HG03457 (cell line): ENCODE measurements around the gene FSTL4.

ENCODE experiments used
- ATAC-seq: cut with Tn5 transposase; IDR thresholded peaks from one replicate; pipeline ENCODE4 v1.9.1; 2021; ENCODE audit warnings: moderate number of reproducible peaks; ENCODE audit not compliant: unreplicated experiment

FSTL4 gene

DNA sequence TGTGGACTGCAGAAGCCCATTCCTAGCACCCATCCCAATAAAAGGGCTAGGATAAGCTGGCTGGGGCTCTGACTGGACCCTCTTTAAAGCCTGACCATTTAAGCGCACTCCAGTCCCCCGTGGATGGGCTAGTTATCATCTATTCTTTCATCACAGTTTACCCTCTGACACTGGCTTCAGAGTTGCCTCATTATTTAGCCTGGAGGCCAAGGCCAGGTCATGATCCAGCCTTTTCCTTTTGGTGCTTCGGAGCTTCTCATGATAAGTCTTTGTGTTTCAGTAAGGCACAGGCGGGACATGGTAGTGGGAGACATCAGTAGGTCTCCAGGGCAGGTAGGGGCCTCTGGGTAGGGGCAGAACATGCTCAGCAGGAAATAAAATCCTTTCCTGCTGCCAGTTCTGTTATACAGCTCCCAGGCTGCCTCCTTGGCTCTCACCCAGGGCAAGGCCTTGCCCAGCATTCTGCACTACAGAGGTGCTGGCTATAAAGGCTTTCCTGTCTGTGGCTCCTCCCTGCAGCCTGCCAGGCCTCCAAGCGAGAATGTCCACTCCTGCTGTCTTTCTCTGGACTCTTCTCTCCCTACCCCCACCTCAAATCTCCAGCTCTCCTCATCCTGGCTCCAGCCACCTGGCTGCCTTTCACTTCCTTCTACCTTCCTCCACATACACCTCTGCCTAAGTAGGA, 128.8 kb downstream of the FSTL4 start:
- ATAC-seq: no peak

DNA sequence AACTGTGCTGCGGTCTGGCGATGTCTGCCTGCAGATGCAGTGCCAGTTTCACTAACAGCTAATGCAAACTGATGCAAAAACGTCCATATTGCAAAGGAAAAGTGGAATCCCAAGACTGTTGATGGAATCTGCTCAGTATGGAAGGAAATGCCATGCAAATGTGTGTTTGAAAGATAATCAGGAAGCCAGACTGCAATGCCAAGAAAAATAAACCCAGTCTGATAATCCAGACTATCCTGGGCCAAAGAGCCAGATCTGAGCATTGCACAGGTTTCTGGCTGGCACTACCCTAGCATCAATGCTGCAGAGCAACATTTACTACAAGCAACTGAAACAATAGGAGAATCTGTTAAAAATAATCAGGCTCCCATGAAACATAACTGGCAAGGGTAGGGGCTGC, 130.3 kb downstream of the FSTL4 start:
- no peak for ATAC-seq

DNA sequence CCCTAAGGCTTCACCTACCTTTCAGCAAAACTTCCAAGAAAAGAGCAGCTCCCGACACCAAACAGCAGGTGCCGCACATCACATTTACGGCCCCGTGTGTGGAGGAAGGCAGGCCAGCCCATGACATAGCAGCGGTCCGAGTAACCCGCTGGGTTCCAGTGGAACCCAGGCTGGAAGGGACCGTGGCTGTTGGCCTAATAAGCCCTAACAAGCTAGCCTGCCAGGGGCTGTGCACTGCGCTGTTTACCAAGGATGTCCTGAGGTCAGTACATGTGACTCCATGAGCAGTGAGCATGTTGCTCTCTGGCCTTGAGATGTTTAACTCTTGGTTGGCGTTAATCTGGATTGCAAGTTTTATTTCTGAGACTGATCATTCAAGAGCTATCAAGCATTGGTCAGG, 131.5 kb downstream of the FSTL4 start:
- no peak for ATAC-seq

DNA sequence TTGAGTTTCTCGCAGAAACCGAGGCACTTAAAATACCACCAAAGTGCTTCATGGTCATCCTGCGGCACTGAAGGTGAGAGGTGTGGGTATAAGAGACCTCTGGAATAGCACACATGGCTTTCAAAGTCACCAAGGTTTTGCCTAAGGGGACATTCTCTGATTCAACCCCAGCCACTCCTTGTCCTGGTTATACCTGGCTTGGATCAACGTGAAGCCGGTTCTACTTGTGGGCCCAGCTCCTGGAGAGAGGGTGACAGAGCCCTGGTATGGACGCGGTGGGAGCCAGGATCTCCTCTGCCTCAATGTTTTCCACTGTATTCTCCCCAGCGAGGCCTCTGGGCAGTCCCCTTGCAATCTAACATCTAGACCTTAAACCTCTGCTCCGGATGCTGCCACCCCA, 132.0 kb downstream of the FSTL4 start:
- ATAC-seq: no peak

DNA sequence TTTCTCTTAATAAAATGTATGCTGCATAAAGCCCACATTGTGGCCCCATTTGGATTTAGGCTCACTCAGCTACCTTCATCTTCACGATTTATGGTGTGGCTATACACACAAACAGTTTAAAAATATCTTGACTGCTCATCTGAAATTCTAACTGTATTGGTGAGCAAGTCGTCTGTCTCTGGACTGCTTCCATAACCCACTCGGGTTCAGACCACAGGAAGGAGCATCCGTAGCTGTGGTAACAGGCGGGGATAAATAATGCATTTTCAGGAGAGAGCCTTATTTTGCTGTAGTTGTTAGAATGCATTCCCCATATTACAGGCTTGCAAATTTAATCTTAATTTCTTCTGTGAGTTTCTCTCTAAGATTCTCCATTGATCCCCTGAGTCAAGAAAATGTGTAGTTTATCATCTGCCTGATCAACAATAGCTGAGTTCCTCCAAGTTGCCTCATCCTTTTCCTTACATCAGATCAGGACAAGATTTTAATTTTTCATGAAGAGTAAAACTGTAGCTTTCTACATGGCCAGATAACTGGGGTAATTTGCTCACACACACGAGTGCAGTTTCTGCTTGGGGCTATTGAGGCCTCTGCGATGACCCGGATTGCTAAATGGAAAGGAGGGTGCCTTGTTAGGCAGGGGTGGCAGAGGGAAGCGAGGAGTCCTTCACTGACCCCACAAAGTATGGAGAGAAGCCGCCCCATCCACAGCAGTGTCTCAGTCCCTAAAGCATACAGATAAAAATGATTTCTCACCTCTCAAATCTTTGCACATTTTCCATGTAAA, 133.9 kb downstream of the FSTL4 start:
- no peak for ATAC-seq

DNA sequence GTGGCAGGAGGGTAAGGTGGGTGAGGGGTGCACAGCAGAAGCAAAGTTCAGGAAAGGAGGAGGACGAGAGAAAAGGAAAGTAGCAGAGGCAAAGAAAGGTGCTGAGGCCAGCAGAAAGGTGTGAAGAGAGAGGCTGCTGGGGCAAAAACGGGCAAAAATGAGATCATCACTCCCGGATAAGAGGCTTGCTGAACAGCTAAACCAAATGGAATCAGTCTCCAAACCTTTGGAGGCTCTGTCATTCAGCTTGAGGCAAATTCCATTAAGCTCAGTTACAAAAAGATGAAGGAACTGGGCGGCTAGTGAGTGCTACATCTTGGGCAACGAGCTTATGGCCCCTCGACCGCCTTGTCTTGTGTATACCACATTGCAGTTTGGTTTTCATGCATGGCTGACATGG, 136.4 kb downstream of the FSTL4 start:
- no peak for ATAC-seq

DNA sequence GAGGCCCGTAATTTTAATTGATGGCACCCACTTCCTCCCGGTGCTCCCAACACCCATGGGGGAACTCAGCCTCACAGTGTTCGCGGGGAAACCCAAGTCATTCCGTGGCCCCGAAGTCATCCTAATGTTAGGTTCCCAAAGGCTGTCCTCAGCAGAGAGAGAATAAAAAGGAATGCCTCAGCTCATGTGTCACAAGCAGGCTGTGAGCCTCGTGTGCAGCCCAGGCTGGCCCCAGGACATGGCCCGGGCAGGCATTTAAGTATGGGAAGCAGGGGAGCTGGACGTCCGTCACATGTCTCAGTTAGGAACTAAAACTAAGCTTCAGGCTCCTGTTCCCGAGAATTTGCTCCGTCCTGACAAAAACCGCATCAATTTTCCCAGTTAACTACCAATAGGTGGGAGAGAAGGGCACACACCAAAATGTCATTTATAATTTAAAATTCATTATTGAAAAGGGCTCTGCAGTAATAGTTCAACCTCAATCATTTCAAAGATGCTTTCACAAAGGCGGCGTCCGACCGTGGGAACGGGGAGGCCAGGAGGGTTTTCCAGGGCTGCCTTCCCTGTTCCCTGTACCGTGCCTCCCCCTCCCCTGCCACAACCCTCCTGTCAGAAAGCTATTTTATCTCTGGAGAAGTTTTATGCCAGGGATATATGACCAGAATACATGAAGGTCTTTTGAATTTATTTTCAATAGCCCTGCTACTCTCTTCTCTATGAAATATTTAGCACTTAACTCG, 137.3 kb downstream of the FSTL4 start:
- ATAC-seq: no peak

DNA sequence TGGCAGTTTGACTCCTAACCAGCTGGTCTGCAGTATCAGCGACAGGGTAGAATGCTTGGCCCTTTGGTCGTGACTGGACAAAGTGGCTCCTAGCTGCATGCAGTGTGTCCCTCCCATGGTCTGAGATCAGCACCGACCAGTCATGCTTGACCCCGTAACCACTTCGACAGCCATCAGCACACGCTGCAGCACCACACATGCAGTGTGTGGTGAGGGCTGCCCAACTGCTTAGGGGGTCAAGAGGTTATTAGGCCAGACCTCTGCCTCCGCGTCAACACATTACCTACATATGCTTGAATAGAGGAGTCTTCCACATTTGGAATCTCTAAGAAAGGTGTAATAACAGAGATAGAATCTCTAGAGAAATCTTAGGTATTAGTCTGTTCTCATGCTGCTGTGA, 139.1 kb downstream of the FSTL4 start:
- ATAC-seq: no peak

DNA sequence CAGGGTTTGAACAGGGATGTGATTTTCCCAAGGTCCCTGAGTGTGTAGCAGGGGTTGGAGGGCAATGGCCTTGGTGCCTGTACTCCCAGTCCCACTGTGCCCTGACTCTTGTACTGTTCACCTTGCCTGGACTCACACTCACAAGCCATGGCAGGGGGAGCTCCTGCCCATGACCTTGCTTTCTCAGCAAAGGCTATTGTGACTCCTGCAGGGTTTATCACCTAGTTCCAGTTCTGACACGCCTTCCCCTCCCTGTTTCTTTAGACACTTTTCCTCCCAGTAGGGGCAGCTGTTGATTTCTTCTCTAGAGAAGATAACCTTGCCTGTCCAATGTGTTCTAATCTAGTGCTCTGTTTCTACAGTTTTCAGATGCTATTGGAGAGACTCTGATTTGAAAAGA, 139.5 kb downstream of the FSTL4 start:
- ATAC-seq: no peak

DNA sequence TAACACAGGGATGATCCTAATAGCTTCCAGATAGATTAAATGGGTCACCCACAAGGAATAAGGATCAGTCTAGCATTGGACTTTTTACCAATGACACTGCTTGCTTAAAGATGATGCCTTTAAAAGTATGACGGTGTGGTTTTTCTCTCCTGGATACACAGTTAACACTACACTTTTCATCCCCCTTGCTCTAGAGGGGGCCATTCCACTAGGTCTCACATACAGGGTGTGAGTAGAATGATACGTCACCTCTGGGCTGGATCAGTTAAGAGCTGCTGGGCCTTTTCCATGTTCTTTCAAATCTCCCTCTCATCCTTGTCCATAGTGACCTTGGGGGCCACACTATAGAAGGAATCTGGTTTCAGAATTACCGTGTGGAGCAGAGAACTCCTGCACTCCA, 140.6 kb downstream of the FSTL4 start:
- no peak for ATAC-seq

DNA sequence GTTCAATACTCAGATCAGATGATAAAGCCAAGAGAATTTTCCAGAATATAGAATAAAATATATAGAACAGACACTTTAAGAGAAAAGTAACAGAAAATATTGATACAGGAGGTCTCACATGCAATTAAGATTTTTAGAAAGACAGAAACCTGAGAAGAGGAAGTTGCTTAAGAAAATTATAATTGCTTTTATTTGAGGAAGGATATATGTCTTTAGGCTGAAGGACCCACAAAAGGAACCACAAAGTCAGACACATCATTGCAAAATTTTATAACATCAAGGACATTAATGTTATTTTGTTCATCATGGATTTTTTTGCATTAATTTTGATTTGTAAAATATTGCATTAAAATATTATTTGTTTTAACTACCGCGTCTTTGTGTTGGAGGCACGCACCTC, 141.5 kb downstream of the FSTL4 start:
- ATAC-seq: no peak

DNA sequence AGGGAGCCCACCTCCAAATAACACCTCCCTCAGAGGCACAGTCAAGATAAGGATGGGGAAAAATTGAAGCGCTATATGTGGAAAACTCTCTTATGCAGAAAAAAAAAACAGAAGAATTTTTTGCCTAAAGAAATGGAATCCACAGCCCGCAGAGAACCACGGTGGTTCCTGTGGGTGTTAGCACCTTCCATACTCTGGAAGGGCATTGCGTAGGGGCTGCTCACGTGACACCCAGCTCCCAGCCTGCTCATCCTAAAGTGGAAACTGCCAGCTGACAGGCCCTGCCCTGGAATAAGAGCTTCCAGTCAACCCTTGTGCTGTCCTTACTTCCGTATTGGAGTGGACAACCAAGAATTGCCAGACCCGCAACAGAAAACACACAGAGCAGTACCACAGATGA, 142.5 kb downstream of the FSTL4 start:
- no peak for ATAC-seq

DNA sequence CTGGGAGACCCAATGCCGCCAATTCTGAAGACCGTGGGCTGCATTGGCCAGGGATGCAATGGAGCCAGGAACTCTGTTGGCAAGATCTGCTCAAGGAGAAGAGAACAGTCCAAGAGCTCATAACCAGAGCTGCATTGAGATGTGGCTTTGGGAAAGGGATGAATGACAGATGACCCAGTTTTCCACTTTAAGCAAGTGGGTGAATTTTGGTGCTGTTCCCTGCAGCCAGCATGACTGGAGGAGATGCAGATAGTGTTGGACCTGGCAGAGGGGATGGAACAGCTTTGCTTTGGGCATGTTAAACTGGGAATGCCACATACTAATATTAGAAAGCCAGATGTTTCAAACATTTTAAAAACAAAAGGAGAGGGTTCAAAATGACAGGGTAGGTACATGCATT, 143.1 kb downstream of the FSTL4 start:
- ATAC-seq: no peak

DNA sequence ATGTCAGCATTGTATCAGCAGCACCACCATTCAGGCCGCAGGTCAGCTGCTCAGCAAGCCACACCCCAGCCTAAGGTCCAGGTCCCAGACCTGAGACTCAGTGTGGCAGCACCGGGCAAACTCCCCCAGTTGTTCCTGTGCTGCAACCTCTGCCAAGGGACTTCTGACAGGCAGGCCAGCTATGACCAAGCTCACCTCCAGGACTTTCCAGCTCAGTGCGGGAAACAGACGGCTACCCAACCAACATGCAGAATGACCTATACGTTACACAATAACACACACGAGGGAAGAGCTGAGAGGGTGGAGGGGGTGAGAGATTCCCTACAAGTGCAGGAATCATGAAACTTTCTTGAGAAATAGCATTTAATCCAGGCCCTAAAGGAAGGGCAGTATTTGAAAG, 143.7 kb downstream of the FSTL4 start:
- ATAC-seq: no peak

DNA sequence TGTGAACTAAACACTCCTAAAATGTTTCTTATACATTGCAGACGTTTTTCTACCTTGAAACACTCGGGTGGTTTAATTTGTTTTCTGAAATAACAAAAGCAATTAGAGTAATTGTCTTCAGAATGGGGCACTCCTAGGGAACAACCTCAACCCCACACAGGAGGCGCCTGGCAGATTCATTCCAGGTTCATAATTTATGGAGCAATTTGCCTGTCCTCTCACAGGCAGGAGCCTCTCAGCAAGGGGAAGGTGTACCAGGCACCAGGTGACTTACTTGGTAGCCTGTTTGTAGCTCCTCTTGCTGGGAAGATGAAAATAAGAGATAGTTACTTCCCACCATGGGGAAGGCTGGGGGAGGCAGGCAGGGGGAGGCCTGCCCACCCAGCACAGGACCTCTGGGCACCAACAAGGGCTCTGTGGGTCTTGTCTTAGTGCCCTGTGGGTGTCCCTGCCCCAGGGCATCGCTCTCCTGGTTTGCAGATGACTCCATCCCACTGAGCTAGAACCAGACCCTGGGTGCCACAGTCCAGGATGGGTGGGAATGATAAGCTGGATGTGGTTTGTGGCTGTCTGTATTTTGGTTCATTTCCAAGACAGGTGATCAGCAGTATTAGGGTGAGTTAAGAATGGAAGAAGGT, 144.4 kb downstream of the FSTL4 start:
- ATAC-seq: no peak

DNA sequence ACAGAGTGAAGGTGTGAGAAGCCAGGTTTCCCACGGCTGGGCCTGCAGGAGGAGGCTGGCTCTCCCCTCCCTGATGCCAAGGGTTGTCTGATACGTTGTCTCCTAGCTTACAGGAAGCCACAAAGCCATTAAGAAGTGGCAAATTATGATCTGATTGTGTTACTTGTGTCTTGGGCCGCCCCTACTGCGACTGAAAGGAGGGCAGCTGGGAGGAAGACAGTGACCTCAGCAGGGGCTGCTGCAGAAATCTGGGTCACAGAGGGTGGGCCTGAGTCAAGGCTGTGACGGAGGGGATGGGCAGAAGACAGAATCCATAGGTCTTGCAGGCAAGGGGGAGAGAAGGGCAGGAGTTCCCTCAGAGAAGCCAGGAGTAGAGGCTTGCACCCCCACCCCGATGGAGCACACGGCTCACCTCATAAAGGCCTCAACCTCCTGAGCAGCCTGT, 145.0 kb downstream of the FSTL4 start:
- ATAC-seq: no peak

DNA sequence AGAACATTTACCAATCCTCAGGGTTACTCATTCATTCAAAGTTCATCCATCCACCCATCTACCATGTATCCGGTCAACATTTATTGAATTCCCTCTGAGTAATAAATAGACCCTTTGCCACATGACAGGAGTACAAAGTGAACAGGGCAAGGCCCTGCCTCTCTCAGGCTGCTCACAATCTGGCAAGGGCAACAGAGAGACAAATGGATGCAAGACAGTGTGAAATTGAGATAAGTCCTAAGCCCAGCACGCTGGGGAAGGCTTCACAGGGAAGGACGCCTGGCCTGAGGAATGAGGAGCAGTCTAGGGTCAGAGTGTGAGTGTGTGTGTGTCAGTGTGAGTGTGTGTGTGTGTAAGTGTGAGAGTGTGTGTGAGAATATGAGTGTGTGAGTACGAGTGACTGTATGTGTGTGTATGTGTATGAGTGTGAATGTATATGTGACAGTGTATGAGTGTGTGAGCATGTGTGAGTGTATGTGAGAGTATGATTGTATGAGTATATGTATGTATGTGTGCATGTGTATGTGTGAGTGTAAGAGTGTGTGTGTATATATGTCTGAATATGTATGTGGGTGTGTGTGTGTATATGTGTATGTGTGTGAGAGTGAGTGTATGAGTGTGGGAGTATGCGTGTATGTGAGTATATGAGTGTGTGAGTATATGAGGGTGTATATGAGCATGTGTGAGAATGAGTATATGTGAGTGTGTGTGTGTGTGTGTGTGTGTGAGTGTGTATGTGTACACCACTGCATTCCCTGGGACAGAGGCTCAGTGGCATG, 145.6 kb downstream of the FSTL4 start:
- no peak for ATAC-seq

DNA sequence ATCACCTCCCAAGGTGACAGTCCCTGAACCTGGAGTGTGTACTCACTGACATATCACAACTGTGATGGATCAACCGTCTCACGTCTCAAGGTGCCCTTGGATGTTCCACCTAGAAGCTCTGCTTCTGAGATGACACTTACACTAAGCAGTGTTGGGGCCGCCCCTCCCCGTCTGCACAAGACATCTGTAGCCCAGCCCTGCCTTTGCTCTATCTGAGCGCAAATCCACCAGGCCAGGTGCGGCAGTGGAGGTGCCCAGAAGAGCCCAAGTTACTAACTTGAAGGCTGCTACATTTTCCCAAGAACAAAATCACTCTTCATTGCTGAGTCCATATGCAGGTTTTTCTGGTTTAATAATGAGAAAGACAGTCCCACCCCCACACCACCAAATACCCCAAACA, 148.3 kb downstream of the FSTL4 start:
- ATAC-seq: no peak

DNA sequence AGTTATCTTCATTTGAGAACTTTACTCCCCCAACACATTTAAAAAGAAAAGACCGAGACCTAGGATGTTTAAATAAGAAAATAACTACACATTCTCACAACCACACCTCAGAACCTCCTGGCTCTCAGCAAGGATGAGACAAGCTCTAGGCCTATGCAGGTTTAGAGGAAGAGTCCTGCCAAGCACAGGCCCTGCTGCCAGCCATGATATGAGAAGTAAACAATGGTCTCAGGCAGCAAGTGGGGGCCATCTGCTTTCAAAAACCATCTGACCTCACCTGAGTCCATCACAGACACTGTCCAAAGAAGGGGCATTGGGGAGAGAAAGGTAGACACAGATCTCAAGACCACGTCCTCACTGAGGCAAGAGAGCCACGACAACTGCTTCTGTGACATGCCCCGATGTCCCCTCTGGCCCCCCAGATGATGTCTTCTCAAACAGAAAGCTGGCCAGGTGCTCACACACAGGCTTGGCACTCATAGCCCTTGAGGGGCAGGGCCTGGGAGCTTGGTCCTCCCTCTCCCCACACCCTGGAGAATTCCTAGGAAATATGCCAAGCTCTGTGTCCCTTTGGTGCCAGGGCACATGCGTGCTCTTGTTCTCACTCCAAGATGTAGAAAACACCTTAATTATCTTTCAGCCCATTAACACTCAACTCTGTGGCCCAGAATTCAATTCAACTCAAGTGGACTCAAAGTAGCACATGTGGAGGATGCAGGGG, 150.4 kb downstream of the FSTL4 start:
- ATAC-seq: no peak

DNA sequence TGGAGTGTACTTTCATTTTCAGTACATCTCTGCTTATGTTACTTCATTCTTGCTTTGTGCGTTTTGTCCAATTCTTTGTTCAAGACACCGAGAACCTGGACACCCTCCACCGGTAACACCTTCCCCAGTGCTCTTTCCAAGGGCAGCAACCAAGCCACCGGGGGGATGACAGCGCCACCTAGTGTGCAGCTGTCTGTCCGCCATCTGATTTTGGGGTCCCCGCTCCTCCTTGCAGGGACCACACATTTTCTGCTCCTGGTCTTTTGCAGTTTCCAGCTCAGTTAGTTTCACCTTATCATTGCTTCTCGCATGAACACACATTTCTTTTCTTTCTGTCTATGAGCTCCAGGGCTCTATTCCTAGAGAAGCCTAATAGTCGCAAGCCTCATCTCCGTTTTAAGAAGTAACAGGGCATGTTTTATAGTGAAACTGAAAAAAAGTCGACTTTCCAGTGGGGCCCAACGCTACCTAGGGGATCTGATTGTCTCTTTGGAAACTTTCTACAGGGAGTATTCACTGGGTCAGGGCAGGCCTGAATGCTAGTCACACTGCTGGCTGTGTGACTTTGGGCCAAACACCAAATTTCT, 152.1 kb downstream of the FSTL4 start:
- no peak for ATAC-seq
